ENCODE results near the gene OTOS. TPM values are rescaled to one million over a fixed set of nuclear protein-coding genes. Genes with fewer than 3 reads are reported as not detected.

The OTOS gene
- total RNA-seq, 1 donor, result not detected

- DNase-seq (ENCODE audit: low read depth), result no peak
- no peak overlapping the region for H3K4me3 ChIP-seq (ENCODE audit: low read depth, low read length)
- no peak for TF ChIP-seq CTCF (IDR thresholded peaks at IDR 0.05; ENCODE audit: insufficient read depth, low read depth, low read length)
These were observed 42.8 kb upstream of the OTOS start for GRCh38 chr2:240183006-240183874.

GRCh38 chr2:240182476-240182875 lies 42.0 kb upstream of the OTOS start:
- no peak for DNase-seq (ENCODE audit: low read depth)
- TF ChIP-seq CTCF (IDR thresholded peaks at IDR 0.05; ENCODE audit: insufficient read depth, low read depth, low read length), result no peak
- no peak overlapping the region for H3K4me3 ChIP-seq (ENCODE audit: low read depth, low read length)

- TF ChIP-seq CTCF (IDR thresholded peaks at IDR 0.05; ENCODE audit: insufficient read depth, low read depth, low read length), result no peak
- DNase-seq (ENCODE audit: low read depth), result no peak
- no peak overlapping the region for H3K4me3 ChIP-seq (ENCODE audit: low read depth, low read length)
These were observed 41.5 kb upstream of the OTOS start for GRCh38 chr2:240182001-240182400.

- no peak for DNase-seq (ENCODE audit: low read depth)
- H3K4me3 ChIP-seq (ENCODE audit: low read depth, low read length), result no peak overlapping the region
- TF ChIP-seq CTCF (IDR thresholded peaks at IDR 0.05; ENCODE audit: insufficient read depth, low read depth, low read length), result no peak
These were observed 39.6 kb upstream of the OTOS start for GRCh38 chr2:240179941-240180666.

- H3K4me3 ChIP-seq (ENCODE audit: low read depth, low read length), result no peak overlapping the region
- TF ChIP-seq CTCF (IDR thresholded peaks at IDR 0.05; ENCODE audit: insufficient read depth, low read depth, low read length), result no peak
- no peak for DNase-seq (ENCODE audit: low read depth)
These were observed 38.8 kb upstream of the OTOS start for GRCh38 chr2:240179186-240179815.

GRCh38 chr2:240178564-240178963 lies 38.1 kb upstream of the OTOS start:
- DNase-seq (ENCODE audit: low read depth), result no peak
- TF ChIP-seq CTCF (IDR thresholded peaks at IDR 0.05; ENCODE audit: insufficient read depth, low read depth, low read length), result no peak
- H3K4me3 ChIP-seq (ENCODE audit: low read depth, low read length), result no peak overlapping the region

Data from fibroblast of villous mesenchyme (primary cell).